GM20000 (cell line): ENCODE results near the gene TSPEAR.
"Not testable (repeated sequence)": the region's sequence is repeated elsewhere in the genome, so short reads cannot be mapped to it uniquely, and the experiment has no call there.

Source experiments
- DNase-seq: peaks from one replicate; pipeline ENCODE4 v3.0.0; 2012; ENCODE audit warnings: low spot score
- CTCF ChIP-seq: IDR thresholded peaks from 2 replicates; pipeline ENCODE4 v1.5.1; 2012; ENCODE audit warnings: mild to moderate bottlenecking, control low read depth; ENCODE audit errors: extremely low read depth, missing control alignments

The TSPEAR gene

GRCh38 chr21:44479556-44480199 lies 231.7 kb downstream of the TSPEAR start:
- DNase-seq = not testable (repeated sequence)
- peak; percentile 62 for TF ChIP-seq CTCF

DNA sequence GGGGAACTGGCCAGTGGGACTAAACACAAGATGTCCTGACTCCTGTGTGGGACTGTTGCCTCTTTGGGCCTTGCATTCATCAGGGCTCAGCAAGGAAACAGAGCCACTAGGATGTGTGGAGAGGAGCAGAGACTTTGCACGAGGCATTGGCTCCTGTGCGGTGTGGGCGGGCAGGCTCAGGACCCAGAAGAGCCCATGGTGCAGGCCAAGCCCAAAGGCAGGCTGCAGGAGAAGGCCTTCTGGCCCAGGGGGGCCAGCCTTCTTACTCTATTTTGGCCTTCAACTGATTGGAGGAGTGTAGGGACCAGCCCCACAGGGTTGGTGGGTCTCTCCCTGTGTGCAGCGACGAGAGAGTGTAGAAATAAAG lies 232.6 kb downstream of the TSPEAR start:
- DNase-seq = no peak
- TF ChIP-seq CTCF = no peak

- no peak for DNase-seq
- no peak for TF ChIP-seq CTCF
Observed at GRCh38 chr21:44478124-44478800, 233.1 kb downstream of the TSPEAR start.

- no peak for DNase-seq
- no peak for TF ChIP-seq CTCF
Observed at GRCh38 chr21:44477712-44478111, 233.7 kb downstream of the TSPEAR start.

- TF ChIP-seq CTCF = no peak
- no peak for DNase-seq
Observed at GRCh38 chr21:44477131-44477530, 234.2 kb downstream of the TSPEAR start.

GRCh38 chr21:44475266-44475845 lies 236.0 kb downstream of the TSPEAR start:
- TF ChIP-seq CTCF = no peak
- no peak for DNase-seq

DNA sequence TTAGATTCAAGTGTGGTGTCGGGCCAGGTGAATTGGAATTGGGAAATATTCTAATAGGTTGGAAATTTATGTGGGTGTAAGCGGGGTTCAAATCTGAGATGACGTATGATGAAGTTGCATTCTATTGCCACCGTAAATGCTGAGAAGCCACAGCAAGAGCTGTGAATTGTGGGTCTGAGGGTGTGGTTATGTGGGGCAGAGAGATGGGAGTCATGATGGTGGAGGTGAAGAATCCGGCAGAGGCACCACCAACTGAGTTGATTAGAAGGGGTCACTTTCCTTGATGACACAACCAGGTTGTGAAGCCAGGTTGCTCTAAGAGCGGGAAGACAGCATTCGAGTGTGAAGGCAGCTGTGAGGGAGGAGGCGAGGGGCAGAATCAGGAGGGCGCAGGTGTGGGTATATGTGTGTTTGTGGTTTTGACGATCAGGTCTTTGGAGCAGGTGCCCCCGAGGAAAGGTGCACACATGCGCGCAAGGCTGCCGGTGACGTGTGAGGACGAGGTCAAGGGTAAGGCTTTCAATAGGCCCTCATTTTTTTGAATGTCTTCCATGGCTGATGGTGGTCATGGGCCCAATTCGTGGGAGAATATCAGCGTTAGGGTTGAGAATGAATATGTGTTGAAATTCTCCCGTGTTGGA lies 237.3 kb downstream of the TSPEAR start:
- no peak for TF ChIP-seq CTCF
- DNase-seq = no peak
